HL-60 (cell line): ENCODE data around the gene NRXN2.

ENCODE experiments used
- DNase-seq, 2 experiments: peaks; one replicate each; pipeline ENCODE4 v3.0.0-alpha.2; 2010 to 2020; ENCODE audit warnings: low read depth in 1 of 2, low spot score in 1 of 2
- H3K27ac ChIP-seq: fragments of 250-450 bp; sonication (Bioruptor Pico); replicated peaks from 2 replicates; pipeline ENCODE4 v1.5.1; 2020; ENCODE audit warnings: mild to moderate bottlenecking, moderate library complexity
- H3K27me3 ChIP-seq: fragments of 250-450 bp; sonication (Bioruptor Pico); 2 replicates; pipeline ENCODE4 v1.5.1; 2021; ENCODE audit warnings: mild to moderate bottlenecking, moderate library complexity; ENCODE audit not compliant: insufficient read depth, poor library complexity, severe bottlenecking
- H3K4me3 ChIP-seq: replicated peaks from 2 replicates; pipeline ENCODE4 v1.5.1; 2011; ENCODE audit warnings: mild to moderate bottlenecking, control low read depth, low read length; ENCODE audit not compliant: insufficient read depth
- GABPA ChIP-seq: IDR thresholded peaks from 2 replicates; pipeline ENCODE4 v1.6.1; 2012; ENCODE audit warnings: low read depth
- POLR2AphosphoS5 ChIP-seq: IDR thresholded peaks from 2 replicates; pipeline ENCODE4 v1.6.1; 2012; ENCODE audit warnings: low read depth
- SPI1 ChIP-seq: IDR thresholded peaks from 2 replicates; pipeline ENCODE4 v1.6.1; 2012; ENCODE audit warnings: low read depth, mild to moderate bottlenecking, borderline replicate concordance
- long read RNA-seq: library from polyadenylated mRNA; unstranded; transcript quantifications from one replicate; pipeline ENCODE4 v2.0.0, GENCODE V29; 2020
- TF ChIP-seq, protein P1 (sequence below): IDR thresholded peaks from one replicate; pipeline ENCODE4 v1.5.1; 2011; ENCODE audit warnings: low read length, control low read depth, inconsistent platforms; ENCODE audit not compliant: insufficient read depth
- TF ChIP-seq, protein P2 (sequence below): IDR thresholded peaks from 2 replicates; pipeline ENCODE4 v1.6.1; 2012; ENCODE audit warnings: low read depth; ENCODE audit not compliant: insufficient replicate concordance

NRXN2 gene
- long read RNA-seq, partial matches to known transcripts = 0 of 1 reads
- long read RNA-seq, other reads (novel, unspliced or antisense) = 1 of 1 reads

DNA sequence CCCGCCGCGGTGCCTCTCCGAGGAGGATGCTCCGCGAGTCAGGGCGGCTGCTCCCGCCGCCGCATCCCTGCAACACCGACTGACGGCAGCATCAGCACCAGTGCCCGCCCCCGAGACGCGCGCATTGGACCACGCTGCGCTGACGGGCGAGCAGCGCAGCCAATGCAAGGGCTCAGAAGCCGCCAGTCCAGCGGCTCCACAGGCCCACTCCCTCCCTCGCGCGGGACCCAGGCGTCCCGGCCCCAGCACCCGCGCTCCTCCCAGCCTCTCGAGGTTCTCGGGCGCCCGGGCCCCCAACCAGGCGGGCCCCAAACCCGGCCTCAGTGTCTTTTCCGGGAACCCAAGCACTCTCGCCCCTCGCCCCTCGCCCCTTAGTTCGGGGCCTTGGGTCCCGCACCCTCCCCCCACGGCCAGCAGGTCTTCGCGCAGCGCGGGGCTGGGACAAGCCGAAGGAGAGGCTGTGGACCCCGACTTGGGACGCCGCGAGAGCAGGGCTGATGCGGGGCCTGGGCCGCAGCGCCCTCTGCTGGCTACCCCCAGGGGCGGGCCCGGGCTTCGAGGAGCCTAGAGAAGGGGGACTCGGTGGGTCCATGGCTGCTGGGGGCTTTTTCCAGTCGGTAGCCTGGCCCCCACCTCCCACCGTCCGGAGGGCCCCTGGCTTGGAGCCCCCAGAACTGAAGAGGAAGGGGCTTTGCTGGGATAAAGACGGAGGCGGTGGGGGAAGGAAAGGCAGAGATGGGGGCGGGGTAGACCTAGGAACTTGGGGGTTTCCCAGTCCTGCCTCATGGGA is at the start of gene NRXN2:
TSS of gene NRXN2 (minus strand) at position 81 of the 790 bp plus-strand sequence. CDS start 9,498 bp downstream, outside the sequence.
- H3K27me3 ChIP-seq = peaks cover 7% of the 10 kb centered on the region
- H3K27ac ChIP-seq = no peak within 1 kb of the TSS
- peak within 1 kb of the TSS; percentile 63 for H3K4me3 ChIP-seq
- TF ChIP-seq POLR2AphosphoS5 = no peak
- TF ChIP-seq, protein P1, sequence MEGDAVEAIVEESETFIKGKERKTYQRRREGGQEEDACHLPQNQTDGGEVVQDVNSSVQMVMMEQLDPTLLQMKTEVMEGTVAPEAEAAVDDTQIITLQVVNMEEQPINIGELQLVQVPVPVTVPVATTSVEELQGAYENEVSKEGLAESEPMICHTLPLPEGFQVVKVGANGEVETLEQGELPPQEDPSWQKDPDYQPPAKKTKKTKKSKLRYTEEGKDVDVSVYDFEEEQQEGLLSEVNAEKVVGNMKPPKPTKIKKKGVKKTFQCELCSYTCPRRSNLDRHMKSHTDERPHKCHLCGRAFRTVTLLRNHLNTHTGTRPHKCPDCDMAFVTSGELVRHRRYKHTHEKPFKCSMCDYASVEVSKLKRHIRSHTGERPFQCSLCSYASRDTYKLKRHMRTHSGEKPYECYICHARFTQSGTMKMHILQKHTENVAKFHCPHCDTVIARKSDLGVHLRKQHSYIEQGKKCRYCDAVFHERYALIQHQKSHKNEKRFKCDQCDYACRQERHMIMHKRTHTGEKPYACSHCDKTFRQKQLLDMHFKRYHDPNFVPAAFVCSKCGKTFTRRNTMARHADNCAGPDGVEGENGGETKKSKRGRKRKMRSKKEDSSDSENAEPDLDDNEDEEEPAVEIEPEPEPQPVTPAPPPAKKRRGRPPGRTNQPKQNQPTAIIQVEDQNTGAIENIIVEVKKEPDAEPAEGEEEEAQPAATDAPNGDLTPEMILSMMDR = peak; percentile 73
- DNase-seq = peak; percentile 67 to 73

DNA sequence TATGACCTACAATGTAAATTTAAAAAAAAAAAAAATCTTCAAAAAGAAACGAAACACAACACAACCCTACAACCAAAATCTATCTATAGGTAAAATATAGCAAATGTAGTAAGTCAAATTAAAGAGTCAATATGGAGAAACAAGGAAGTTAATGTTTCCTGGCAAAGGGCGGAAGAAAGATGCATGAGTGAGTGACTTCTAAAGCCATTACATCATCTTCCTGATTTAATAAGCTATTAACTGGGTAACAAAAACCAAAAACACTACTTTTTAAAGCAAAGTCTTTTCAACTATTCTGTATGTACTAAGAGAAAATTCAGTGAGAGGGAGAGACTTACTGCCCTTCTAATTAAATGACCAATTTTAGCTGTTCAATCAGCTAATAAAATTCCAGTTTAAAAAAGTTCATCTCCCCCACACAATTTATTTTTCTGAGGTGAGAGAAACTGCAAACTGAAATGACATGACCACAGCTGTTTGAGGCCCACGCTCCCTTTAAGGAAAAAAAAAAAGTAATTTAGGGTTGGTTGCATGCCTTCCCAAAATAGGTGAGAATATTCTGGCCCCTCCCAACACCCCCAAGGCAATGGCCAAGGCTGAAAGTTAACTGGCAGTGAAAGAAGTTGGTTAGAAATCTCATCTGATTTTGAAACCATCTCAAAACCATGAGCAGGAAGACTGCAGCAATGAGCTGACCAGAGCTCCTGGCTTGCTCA is 49.5 kb upstream of the NRXN2 start:
- DNase-seq = peak in 1 of 2 experiments; percentile 48
- peak; percentile 31; the same call in 1 of the 2 replicates for TF ChIP-seq POLR2AphosphoS5
- TF ChIP-seq, protein P2, sequence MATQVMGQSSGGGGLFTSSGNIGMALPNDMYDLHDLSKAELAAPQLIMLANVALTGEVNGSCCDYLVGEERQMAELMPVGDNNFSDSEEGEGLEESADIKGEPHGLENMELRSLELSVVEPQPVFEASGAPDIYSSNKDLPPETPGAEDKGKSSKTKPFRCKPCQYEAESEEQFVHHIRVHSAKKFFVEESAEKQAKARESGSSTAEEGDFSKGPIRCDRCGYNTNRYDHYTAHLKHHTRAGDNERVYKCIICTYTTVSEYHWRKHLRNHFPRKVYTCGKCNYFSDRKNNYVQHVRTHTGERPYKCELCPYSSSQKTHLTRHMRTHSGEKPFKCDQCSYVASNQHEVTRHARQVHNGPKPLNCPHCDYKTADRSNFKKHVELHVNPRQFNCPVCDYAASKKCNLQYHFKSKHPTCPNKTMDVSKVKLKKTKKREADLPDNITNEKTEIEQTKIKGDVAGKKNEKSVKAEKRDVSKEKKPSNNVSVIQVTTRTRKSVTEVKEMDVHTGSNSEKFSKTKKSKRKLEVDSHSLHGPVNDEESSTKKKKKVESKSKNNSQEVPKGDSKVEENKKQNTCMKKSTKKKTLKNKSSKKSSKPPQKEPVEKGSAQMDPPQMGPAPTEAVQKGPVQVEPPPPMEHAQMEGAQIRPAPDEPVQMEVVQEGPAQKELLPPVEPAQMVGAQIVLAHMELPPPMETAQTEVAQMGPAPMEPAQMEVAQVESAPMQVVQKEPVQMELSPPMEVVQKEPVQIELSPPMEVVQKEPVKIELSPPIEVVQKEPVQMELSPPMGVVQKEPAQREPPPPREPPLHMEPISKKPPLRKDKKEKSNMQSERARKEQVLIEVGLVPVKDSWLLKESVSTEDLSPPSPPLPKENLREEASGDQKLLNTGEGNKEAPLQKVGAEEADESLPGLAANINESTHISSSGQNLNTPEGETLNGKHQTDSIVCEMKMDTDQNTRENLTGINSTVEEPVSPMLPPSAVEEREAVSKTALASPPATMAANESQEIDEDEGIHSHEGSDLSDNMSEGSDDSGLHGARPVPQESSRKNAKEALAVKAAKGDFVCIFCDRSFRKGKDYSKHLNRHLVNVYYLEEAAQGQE = no peak
- no peaks in the 10 kb centered on the region for H3K27me3 ChIP-seq
- peak overlapping the region; percentile 46 for H3K27ac ChIP-seq
- no peak overlapping the region for H3K4me3 ChIP-seq

DNA sequence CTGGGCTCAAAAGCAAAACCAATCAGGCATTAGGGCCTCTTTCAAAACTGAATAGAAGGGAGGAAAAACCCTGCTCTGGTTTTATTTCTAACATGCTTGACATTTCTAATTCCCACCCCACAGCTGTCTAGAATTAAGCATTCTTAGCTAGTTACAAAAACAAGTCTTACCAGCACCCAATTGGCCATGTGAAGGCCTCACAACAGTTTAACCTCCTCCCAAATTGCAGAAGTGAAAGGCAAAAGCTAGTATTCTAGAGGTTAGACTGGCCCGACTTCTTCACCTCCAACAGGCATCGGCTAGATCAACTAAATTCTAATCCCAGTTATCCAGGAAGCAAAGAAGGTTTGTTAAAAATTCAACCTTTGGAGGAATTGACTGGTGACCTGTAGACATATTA is 48.9 kb upstream of the NRXN2 start:
- TF ChIP-seq SPI1 = peak; percentile 50; the same call in 1 of the 2 replicates
- TF ChIP-seq, protein P1 = no peak
- Histone ChIP-seq H3K27me3 (no peaks in the 10 kb centered on the region), H3K27ac (peak overlapping the region; percentile 46), H3K4me3 (no peak overlapping the region)
- DNase-seq = no peak

DNA sequence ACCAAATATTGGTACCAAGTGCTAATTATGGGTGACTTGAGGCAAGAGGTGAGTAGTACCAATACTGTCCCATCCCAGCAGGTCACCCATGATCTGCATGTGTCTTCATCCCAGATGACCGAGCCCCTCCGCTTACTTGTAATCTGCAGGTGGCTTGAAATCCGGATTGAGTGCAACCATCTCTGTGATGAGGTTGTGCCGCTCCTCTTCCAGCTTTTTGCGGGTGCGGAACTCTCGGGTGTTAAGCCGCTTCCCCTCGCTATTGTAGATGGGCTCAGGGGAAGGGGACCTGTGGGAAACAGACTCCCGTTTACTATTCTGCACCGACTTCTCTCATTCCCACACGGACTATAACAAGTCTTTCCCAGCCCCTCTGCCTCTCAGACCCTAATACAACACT is 47.1 kb upstream of the NRXN2 start:
- no peak; the same call in 1 of the 2 replicates for TF ChIP-seq POLR2AphosphoS5
- no peak for TF ChIP-seq SPI1
- TF ChIP-seq GABPA = no peak
- TF ChIP-seq, protein P1 = no peak
- TF ChIP-seq, protein P2 = no peak
- Histone ChIP-seq H3K27me3 (no peaks in the 10 kb centered on the region), H3K27ac (no peak overlapping the region), H3K4me3 (no peak overlapping the region)
- DNase-seq = no peak
